Stimulated activated CD8-positive, alpha-beta memory T cell treated with anti-CD3 and anti-CD28 coated beads, Interleukin-15, amount 100 ng/mL, for 4 hours (primary cell): ENCODE data around the gene TRAPPC12.
"Not testable (repeated sequence)": the region's sequence is repeated elsewhere in the genome, so short reads cannot be mapped to it uniquely, and the experiment has no call there.

Source experiments
- DNase-seq, 2 donors: peaks; one replicate each; pipeline ENCODE4 v3.0.0-alpha.2; 2020; ENCODE audit warnings: low read depth in 2 of 2

TRAPPC12 gene

GRCh38 chr2:3454005-3454404 lies 74.5 kb downstream of the TRAPPC12 start:
- not testable (repeated sequence) for DNase-seq

GRCh38 chr2:3454802-3455201 lies 75.3 kb downstream of the TRAPPC12 start:
- DNase-seq = no peak

- no peak for DNase-seq
Observed at GRCh38 chr2:3456125-3456524, 76.6 kb downstream of the TRAPPC12 start.

GRCh38 chr2:3457524-3458395 lies 78.3 kb downstream of the TRAPPC12 start:
- DNase-seq = no peak

GRCh38 chr2:3458396-3459184 lies 79.1 kb downstream of the TRAPPC12 start:
- no peak for DNase-seq

GRCh38 chr2:3459185-3460015 lies 79.9 kb downstream of the TRAPPC12 start:
- no peak for DNase-seq

- DNase-seq = no peak
Observed at GRCh38 chr2:3460156-3460555, 80.7 kb downstream of the TRAPPC12 start.

GRCh38 chr2:3460831-3461800 lies 81.6 kb downstream of the TRAPPC12 start:
- DNase-seq = no peak

GRCh38 chr2:3461801-3462492 lies 82.5 kb downstream of the TRAPPC12 start:
- no peak for DNase-seq

- DNase-seq = no peak
Observed at GRCh38 chr2:3462493-3463104, 83.1 kb downstream of the TRAPPC12 start.

- no peak for DNase-seq
Observed at GRCh38 chr2:3463186-3463835, 83.8 kb downstream of the TRAPPC12 start.

- DNase-seq = no peak
Observed at GRCh38 chr2:3463944-3464343, 84.5 kb downstream of the TRAPPC12 start.

GRCh38 chr2:3464401-3465005 lies 85.0 kb downstream of the TRAPPC12 start:
- DNase-seq = no peak

- no peak for DNase-seq
Observed at GRCh38 chr2:3465328-3465727, 85.8 kb downstream of the TRAPPC12 start.

GRCh38 chr2:3465844-3466481 lies 86.5 kb downstream of the TRAPPC12 start:
- DNase-seq = no peak

- no peak for DNase-seq
Observed at GRCh38 chr2:3466482-3466863, 87.0 kb downstream of the TRAPPC12 start.

GRCh38 chr2:3466966-3467365 lies 87.5 kb downstream of the TRAPPC12 start:
- DNase-seq = no peak

- DNase-seq = no peak
Observed at GRCh38 chr2:3467654-3468053, 88.2 kb downstream of the TRAPPC12 start.
